Fibroblast of the aortic adventitia (primary cell): ENCODE data around the gene CDC25A. TPM values are rescaled to one million over a fixed set of nuclear protein-coding genes. Genes with fewer than 3 reads are reported as not detected.

Source experiments
- DNase-seq: peaks from one replicate; pipeline ENCODE4 v3.0.0-alpha.2; 2010; ENCODE audit warnings: low read depth
- H3K4me3 ChIP-seq: 2 replicates; pipeline ENCODE4 v1.5.1; 2011; ENCODE audit warnings: low read depth, mild to moderate bottlenecking, control low read depth, low read length, moderate library complexity
- CTCF ChIP-seq: IDR thresholded peaks from 2 replicates; pipeline ENCODE4 v1.5.1; 2011; ENCODE audit warnings: mild to moderate bottlenecking, low read length, control low read depth, inconsistent platforms; ENCODE audit not compliant: insufficient read depth
- total RNA-seq: library from RNA; depleted of rRNA; stranded (reverse); fragments of >200 nt; gene quantifications from 2 replicates; pipeline ENCODE4 v1.2.3, GENCODE V29; 2012; ENCODE audit warnings: low replicate concordance

CDC25A gene
- total RNA-seq, 1 donor, result 13.6 TPM

GRCh38 chr3:48151058-48151806, 37.0 kb downstream of the CDC25A start:
- peak; percentile 85 for DNase-seq
- TF ChIP-seq CTCF, result peak; percentile 86
- no peak overlapping the region for H3K4me3 ChIP-seq

- TF ChIP-seq CTCF, result no peak
- DNase-seq, result no peak
- H3K4me3 ChIP-seq, result no peak overlapping the region
Observed at GRCh38 chr3:48143992-48144391, 44.2 kb downstream of the CDC25A start.

GRCh38 chr3:48143567-48143966, 44.6 kb downstream of the CDC25A start:
- no peak for DNase-seq
- H3K4me3 ChIP-seq, result no peak overlapping the region
- TF ChIP-seq CTCF, result no peak

- H3K4me3 ChIP-seq, result no peak overlapping the region
- TF ChIP-seq CTCF, result no peak
- DNase-seq, result no peak
Observed at GRCh38 chr3:48142316-48142870, 45.8 kb downstream of the CDC25A start.

GRCh38 chr3:48141604-48142137, 46.5 kb downstream of the CDC25A start:
- no peak for DNase-seq
- H3K4me3 ChIP-seq, result no peak overlapping the region
- TF ChIP-seq CTCF, result no peak

- no peak for DNase-seq
- TF ChIP-seq CTCF, result no peak
- H3K4me3 ChIP-seq, result no peak overlapping the region
Observed at GRCh38 chr3:48140936-48141603, 47.1 kb downstream of the CDC25A start.
